H1 (cell line): Measurements from ENCODE around the gene OR2H1.

Experiments
- EP300 ChIP-seq, 2 experiments: IDR thresholded peaks; 1 replicate in 1 of 2; 2 replicates in 1 of 2; pipeline ENCODE4 v1.6.1; 2011 to 2012; ENCODE audit warnings: low read depth in 2 of 2, low read length in 2 of 2, mild to moderate bottlenecking in 2 of 2, borderline replicate concordance in 1 of 2, inconsistent platforms in 1 of 2, moderate library complexity in 1 of 2
- RAD21 ChIP-seq, 2 experiments: IDR thresholded peaks in 1 of 2; conservative IDR thresholded peaks in 1 of 2; 2 replicates each; pipeline ENCODE4 v1.6.1; 2011; ENCODE audit warnings: low read depth in 2 of 2, low read length in 2 of 2, improper control_type of control experiment in 1 of 2, inconsistent platforms in 1 of 2, mild to moderate bottlenecking in 1 of 2, moderate library complexity in 1 of 2
- SIN3A ChIP-seq, 2 experiments: IDR thresholded peaks in 1 of 2; conservative IDR thresholded peaks in 1 of 2; 2 replicates each; pipeline ENCODE4 v1.6.1; 2011 to 2012; ENCODE audit warnings: low read length in 2 of 2, improper control_type of control experiment in 1 of 2, low read depth in 1 of 2, mild to moderate bottlenecking in 1 of 2
- TF ChIP-seq, protein P1 (sequence below), 3 experiments: IDR thresholded peaks; 1 replicate in 2 of 3; 2 replicates in 1 of 3; pipeline versions ENCODE4 v1.5.1 to v1.6.1; 2011; ENCODE audit warnings: low read length in 3 of 3, mild to moderate bottlenecking in 3 of 3, inconsistent platforms in 2 of 3, low read depth in 1 of 3, moderate library complexity in 1 of 3; ENCODE audit not compliant: insufficient read depth in 1 of 3; ENCODE audit errors: control extremely low read depth in 1 of 3

DNA sequence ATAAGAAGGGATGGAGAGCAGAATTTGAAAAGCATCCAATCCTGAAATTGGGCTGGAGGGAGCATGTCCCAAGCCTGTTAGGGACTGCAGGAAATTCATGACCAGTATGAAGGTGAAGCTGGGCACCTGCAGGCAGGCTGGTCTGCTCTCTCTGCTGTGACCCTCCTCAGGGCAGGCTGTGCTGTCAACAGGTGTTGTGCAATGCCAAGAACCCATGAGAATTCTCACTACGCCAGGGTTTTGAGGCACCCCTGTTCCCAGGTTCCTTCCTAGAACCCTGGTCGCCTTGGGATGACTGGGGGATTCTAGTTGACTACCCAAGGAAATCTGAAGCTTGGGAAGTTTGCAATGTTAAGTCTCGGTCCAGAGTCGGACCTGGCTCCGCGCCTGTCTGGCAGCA lies 44.2 kb downstream of the OR2H1 start:
- TF ChIP-seq, protein P1, sequence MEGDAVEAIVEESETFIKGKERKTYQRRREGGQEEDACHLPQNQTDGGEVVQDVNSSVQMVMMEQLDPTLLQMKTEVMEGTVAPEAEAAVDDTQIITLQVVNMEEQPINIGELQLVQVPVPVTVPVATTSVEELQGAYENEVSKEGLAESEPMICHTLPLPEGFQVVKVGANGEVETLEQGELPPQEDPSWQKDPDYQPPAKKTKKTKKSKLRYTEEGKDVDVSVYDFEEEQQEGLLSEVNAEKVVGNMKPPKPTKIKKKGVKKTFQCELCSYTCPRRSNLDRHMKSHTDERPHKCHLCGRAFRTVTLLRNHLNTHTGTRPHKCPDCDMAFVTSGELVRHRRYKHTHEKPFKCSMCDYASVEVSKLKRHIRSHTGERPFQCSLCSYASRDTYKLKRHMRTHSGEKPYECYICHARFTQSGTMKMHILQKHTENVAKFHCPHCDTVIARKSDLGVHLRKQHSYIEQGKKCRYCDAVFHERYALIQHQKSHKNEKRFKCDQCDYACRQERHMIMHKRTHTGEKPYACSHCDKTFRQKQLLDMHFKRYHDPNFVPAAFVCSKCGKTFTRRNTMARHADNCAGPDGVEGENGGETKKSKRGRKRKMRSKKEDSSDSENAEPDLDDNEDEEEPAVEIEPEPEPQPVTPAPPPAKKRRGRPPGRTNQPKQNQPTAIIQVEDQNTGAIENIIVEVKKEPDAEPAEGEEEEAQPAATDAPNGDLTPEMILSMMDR (IDR thresholded peaks at IDR 0.05; ENCODE audit: control extremely low read depth in 1 of 3, insufficient read depth in 1 of 3, low read depth in 1 of 3, low read length in 3 of 3): no peak
- TF ChIP-seq SIN3A (conservative IDR thresholded peaks at IDR 0.05 in 1 of 2, IDR thresholded peaks at IDR 0.05 in 1 of 2; ENCODE audit: low read depth in 1 of 2, low read length in 2 of 2) (no peak), EP300 (IDR thresholded peaks at IDR 0.05; ENCODE audit: borderline replicate concordance in 1 of 2, low read depth in 2 of 2, low read length in 2 of 2) (no peak), RAD21 (IDR thresholded peaks at IDR 0.05 in 1 of 2, conservative IDR thresholded peaks at IDR 0.05 in 1 of 2; ENCODE audit: low read depth in 2 of 2, low read length in 2 of 2) (no peak)
